Activated T-cell treated with anti-CD3 and anti-CD28 coated beads for 48 hours (primary cell): ENCODE measurements around the gene BRD3OS.
A peak's percentile ranks its signal among the peaks of the same experiment; 100 is the strongest.

Experiments used
- DNase-seq: peaks from one replicate; pipeline ENCODE4 v3.0.0-alpha.2; 2020; ENCODE audit warnings: low read depth

The BRD3OS gene, protein sequence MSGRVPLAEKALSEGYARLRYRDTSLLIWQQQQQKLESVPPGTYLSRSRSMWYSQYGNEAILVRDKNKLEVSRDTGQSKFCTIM

DNA sequence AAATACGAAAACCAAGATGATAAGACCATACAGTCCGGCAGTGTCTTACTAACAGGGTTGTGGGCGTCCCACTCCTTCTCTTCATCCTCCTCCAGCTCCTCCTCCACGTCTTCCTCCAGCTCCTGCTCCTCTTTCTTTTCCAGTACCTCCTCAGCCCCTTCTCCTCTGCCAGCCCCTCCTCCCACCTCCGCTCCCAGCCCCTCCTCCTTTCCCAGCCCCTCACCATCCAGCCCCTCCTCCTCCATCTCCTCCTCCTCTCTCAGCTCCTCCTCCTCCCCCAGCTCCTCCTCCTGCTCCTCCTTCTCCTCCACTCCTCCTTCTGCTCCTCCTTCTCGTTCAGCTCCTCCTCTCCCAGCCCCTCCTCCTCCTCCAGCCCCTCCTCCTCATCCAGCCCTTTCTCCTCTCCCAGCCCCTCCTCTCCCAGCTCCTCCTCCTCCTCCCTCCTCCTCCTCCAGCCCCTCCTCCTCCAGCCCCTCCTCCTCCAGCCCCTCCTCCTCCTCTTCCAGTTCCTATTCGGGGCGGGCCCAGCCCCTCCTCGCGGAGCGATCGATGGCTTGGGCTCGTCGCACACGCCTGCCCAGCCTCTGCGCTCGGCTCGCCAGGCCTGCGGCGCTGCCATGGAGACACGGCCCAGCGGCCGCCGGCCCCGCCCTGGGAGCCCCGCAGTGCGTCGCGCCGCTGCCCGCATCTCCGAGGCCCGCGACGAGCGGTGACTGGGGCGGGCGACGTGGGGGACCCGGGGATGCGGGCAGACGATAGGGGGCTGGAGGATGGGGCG is at the start of gene BRD3OS:
Gene BRD3OS (plus strand): TSS at position 654 of the 778 bp plus-strand sequence. CDS start 1,267 bp downstream, outside the sequence.
- peak; percentile 90 for DNase-seq

DNA sequence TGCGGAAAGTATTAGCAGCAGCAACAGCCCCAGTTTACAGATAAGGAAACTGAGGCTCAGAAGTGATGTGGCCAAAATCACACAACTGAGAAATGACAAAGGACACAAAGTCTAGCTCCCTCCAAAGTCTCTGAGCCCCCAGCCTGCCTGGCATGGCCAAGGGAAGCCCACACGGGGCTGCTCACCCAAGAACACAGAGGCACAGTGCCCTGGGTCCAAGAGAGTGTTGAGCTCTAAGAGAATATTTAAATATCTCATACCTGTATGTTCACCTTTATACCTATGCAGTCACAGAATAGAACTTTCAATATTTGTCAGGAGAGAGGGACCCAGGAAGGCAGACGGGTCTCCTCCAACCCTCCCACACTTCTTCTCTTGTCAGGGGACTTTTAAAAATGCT is 49.8 kb upstream of the BRD3OS start:
- no peak for DNase-seq

DNA sequence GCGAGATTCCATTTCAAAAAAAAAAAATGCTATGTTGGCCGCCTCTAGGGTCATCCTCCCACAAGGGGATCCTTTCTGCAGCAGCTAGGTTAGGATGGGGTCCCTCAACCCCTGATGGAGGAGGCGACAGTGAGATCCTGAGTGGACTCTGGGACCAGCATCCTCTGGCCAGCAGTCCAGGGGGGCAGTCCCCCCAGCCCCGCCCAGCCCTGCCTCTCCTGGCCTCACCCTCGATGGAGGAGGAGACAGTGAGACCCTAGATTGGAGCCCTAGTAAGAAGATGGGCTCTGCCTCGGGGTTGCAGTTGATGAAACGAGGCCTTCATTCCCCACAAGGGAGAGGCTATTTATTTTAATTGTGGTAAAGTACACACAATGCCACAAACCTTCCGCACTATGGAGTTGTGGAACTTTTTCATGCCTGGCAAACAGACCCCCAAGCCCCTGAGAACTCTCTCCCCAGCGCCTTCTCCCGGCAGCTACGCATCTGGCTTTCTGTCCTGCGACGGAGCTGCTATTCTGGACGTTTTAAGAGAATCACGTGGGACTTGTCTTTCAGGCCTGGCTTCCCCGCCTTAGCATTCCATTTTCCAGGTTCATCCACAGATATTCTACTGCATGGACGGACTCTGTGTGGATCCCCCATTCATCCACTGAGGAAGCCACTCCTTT is 49.0 kb upstream of the BRD3OS start:
- DNase-seq, result no peak

DNA sequence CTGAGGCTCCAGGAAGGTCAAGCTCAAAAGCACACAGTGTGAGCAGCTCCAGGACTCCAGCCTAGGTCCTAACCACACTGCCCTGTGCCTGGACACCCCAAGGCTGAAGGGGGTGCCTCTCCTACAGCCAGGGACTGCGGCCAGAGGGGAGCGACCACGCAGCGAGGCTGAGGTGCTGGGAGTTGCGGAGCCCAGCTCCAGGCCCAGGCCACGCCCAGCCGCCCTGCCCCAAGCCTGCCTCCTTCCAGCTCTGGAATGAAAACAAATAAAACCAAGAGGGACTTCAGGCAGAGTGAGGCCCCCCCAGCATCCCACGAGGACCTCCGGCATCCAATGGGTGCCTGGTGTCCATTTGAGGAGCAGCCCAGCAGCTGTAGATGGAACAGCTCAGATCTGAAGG is 48.4 kb upstream of the BRD3OS start:
- DNase-seq, result no peak

DNA sequence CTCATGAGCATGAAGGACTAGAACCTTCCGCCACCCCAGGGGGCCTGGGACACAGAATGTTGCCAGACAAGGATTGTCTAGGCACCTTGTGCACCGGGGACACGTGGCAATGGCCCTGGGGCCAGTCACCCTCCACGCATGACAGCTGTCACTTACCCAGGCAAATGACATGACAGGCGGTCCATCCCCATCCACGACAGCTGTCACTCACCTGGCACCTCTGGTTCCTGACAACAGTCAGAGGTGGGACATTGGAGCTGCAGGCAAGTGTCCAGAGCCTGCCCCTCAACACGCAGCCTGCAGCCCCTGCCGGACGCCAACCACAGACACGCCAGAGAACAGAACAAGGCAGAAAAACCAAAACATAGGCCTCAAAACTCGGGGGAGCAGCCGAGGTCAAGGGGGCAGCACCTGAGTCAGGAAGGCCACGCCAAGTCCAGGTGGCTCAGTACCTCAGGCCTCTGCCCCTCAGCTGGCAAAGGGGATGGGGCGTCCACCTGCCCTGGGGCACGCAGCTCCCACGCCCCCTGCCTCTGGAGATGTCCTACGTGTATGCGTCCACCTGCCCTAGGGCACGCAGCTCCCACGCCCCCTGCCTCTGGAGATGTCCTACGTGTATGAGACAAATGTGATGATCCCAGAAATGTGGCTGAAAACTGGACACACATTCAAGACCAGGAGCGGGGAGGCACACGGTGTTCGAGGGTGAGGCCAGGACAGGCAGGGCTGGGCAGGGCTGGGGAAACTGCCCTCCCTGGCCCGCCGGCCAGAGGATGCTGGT is 47.7 kb upstream of the BRD3OS start:
- no peak for DNase-seq

DNA sequence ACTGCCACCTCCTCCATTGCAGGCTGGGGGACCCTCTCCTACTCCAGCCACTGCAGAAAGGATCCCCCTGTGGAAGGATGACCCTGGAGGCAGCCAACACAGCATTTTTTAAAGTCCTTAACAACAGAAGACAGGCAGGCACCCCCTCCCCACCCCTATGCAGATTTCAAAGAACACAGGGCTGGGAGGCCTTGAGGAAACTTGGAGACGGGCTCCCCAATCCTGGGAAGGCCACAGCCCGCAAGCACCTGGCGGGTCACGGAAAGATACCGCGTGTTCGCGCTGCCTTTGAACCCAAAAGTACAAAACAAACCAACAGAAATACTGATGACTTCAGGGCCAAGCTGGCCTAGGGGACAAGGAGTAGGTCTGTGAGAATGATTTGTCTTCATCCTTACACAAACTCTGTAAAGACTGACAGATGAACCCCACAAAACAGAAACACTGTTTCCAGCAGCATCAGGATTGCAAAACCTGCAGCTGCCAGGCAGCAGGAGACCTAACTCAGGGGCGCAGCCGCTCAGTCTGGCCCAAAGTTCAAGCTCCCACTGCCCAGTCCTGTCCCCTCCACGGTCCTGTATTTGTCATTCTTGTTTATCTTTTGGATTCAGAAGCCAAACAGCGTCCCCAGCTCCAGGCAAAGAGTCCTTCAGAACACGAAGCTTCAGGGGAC is 46.9 kb upstream of the BRD3OS start:
- DNase-seq, result no peak

DNA sequence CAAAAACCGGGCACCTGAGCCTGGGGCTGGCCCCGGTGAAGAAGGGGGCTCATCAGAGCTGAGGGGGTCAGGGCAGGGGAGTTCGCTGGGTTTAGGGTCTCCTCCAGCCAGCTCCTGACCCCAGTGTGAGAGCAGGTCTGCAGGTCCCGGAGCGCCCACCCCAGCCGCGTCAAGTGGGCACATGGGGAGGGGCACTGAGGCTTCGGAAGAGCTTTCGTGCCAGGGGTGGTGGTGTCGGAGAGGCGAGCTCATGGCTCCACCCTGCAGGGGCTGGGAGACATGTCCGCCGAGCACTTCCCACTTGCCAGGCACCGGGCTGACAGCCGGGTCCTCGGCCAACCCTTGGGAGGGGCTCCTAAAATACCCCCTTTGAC is 46.4 kb upstream of the BRD3OS start:
- no peak for DNase-seq

DNA sequence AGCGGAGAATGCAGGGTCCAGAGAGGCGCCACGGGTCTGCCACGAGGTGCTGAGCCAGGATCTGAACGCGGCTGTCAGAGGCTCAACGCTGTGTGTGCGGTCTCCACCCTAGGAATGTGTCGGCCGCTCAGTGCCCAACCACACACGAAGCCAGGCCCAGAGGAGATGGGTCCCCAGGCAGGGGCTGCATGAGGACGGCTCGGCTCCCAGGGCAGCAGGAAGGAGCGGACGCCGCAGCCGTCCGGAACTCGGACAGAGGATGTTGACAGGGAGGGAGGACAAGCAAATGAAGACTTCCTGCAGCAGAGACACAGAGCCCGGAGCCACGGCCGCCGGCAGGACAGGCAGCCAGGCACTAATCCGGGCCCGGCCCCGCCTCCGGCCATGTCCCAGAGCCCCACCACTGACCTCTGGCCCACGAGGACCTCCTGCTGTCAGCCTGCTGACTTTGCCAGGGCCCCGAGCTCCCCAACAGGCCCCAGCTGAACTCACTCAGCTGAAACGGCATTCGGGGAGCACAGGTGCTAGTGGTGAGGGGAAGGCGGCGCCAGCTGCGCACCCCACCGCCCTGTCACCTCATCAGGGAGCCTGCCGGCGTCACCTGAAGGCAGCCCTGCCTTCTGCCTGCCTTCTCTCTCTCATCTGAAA is 45.9 kb upstream of the BRD3OS start:
- no peak for DNase-seq

DNA sequence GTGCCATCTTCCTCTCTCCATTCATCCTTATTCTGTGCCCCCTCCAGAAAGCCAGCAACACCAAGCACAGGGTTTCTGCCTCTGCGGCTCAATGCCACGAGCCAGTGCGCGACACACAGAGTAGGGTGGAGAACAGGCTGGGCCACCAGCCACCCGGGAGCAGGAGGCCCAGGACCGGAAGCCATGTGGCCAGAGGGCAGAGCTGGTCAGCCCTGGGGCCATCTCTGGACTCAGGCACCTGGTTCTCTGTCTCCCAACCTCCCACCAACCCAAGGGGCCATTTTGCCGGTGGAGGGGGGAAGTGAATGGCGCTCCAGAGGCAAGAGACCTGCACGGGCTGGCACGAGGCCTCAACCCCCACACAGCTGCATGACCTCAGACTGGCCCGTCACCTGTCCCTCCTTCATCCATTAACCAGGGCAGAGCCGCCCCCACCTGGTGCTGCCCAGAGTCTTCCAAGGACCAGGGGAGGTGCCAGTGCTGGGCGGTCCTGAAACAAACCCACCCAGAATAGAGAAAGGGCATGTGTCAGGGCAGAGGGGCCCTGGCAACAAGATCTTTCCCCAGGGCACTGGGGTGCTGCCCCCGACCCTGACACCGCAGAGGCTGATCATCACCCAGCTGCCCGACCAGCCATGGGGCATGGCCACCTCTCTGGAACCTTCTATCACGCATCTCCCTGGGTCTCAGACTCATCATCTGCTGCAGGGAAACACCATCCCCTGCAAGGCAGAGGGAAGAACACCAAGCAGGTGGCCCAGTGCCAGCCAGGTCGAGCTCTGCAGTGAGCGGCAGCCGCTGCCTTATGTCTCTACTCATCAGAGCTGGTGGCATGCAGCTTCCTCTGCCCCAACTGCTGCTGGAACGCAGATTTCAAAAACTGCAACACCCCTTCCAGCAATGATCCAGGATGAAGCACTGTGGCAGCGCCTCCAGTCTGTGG is 45.1 kb upstream of the BRD3OS start:
- no peak for DNase-seq

DNA sequence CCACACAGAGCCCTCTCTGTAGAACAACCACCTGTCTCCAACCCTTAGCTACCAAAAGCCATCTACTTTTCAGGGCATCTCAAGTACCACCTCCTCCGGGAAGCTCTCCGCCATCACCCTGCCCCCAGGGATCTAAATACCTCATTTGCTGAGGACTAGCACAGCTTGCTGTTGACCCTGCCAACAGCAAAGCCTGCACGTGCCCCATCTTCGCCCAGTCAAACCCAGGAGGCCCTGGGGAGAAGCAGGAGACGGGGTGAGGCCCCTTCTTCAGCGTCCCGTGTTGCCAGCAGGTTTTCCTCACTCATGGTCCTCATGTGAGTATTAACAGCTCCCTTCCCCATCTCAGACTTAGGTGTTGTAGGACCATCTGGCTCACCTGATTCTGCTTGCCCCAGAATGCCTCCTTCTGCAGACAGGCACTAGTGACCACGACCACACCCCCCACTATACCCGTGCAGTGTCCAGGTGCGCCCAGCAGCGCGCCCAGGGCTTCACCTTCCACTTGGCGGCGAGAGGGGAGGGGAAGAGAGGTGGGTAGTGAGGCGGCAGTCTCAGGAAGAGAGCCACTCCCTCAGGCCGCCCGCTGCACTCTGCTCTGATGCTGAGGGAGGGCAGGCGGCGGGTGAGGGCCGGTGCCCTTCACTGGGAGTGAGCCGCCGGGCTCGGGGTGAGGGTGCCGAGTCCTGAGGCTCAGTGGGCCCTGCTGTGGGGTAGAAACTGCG is 44.3 kb upstream of the BRD3OS start:
- no peak for DNase-seq

DNA sequence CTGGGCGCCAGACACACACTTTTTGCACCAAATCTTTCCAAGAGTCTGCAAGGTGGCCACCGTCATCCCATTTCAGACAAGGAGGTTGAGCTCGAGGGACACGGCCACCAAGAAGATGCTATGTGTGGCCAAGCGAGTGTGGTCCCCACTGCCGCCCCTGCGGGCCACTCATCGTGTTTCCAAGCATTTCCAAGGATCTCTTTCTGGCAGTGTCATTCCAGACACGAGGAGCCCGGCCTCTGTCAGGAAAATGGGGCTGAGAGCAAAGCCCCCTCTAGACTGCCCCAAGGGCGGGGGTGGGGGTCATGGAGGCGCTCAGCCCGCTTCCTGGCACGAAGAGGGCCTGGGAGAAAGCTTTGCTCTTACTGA is 43.7 kb upstream of the BRD3OS start:
- no peak for DNase-seq

DNA sequence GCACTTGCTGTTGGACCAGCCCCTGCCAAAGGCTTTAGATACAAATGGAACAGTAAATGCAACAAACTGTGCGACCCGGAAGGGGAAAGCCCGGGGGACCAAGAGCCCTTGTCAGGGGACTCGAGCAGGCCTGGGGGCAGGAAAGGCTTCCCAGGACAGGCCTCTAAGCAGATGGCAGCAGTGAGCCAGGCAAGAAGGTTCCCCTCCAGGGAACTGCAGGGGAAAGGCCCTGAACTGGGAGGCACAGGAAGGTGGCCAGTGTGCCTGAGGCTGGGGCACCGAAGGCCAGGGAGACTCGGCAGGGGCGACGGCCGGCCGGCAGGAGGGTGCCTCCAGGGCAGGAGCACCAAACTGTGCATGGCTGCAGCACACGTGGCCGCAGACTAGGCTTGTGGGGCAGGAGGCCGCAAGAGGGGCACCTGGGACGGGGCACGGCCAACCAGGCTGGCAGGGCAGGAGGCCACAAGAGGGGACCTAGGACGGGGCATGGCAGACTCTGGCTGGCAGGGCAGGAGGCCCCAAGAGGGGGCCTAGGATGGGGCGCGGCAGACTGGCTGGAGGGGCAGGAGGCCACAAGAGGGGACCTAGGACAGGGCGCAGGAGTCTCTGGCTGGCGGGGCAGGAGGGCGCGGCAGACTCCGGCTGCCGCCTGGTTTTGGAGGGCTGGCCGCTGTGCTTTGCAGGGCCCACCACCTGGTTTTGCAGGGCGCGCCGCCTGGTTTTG is 43.2 kb upstream of the BRD3OS start:
- DNase-seq, result no peak

DNA sequence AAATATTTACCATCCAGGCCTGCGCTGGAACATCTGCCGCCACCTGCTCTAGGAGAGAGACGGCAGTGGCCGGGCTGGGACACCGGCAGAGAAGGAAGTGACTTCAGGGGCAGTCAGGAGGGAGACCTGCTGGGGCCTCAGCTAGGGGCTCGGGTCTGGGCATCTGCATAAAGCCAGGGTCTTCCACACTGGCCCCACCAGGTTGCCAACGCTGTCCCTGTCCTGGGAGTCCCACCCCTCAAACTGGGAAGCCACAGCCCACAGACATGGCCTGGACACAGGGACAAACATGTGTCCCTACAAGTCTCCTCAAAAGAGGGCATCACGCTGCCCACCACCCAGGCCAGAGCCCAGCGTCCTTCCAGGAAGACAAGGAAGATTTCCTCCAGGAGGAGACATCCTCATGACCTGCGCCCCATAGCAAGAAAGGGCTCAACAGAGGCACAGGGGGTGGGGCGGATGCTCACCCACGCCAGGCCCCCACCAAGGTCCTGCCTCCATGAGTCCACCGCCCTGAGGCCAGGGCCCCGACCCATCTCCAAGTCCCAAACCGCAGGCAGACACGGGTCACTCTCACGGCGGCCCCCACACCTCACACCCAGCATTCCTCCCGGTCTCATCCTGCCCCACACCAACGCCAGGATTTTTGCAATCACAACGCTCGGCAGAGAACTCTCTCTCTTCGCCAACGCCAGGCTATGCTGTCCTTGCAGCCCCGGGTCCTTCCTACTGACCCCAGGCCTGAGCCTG is 42.1 kb upstream of the BRD3OS start:
- no peak for DNase-seq

DNA sequence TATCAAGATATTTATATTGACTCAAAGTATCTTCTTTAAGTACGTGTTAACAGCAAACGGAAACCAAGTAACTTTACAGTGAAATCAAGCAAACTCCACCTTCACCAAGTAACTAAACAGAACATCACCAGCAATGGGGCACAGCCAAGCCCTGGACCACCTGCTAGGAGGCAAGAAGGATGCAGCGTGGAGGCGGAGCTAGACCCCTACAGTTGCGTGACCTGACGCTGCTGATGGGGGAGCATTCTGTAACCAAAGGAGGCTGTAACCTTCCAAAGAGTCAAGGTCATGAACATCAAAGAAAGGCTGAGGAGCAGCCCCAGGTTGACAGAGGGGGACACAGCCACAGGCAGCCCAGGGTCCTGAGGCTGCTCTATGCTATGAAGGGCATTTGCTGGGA is 39.2 kb upstream of the BRD3OS start:
- no peak for DNase-seq

DNA sequence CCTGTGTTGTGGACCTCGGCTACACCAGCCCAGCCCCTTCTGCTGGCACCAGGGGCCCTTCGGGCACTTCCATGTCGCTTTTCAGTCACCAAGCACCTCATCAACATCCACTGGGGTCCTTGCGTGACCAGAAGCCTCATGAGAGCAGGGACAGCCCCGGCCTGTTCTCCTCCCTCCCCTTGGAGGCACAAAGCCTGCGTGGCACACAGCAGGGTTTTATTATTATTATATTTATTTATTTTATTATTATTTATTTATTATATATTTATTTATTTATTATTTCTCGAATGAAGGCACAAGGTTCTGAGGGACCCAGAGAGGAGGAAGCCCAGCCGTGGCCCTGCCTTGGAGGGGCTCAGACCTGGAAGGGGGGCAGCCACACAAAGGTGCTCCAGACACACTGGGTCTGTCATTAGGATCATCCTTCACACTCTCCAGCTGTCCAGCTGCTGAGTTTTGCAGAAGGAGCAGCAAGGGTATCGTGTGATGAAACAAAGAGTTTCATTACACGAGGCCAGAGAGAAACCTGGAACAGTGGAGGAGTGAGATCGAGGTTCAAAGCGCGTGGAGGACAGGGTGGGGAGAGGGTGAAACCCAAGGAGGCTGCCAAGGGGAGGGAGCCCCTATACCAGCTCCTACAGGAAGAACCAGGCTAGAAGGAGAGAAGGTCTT is 38.4 kb upstream of the BRD3OS start:
- no peak for DNase-seq

DNA sequence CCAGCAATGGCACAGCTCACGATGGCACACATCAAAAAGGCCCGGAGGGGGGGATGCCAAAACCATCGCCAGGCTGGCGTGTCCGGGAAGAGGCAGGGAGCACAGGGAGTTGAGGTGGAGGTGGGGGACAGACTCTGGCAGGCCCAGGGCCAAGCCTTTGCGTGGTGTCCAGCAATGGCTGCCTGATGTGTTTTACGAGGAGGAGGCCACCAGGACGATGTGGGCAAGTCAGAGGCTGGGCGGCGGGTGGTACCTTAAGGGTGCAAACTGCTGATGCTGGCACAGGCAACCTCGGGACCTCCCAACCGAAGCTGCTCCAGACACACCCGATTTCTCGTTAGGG is 37.9 kb upstream of the BRD3OS start:
- no peak for DNase-seq

DNA sequence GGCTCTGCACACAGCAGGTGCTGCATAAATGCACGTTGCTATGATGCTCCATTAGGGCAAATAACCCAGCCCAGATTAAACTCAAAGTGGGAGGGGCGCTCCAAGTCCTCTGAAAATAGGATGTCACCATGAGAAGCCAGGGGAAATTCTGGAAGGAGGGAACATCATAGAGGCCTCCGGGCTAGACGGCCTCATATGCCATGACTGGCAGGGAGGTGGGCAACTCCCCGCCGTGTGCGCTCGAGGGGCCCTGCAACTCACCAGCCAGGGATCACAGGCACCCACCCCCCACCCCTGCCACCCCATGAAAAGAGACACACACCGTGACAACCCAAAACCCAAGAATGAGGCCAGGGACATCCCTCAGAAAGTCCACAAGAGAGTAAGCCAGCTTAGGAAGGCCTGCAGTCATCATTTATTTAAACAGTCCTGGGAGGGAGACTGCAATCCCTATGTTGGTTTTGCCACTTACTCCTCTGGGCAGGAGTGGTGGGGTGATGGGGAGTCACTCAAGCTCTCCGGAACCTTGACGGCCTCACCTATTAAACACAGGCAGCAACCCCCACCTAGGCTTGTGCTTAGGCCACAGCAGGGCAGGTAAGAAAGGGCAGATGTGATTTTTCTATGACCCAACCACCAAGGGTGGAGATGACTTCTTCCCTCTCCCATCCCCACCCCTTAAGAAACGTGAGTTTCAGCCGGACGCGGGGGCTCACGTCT is 37.2 kb upstream of the BRD3OS start:
- no peak for DNase-seq
